ENCODE data around the gene COL13A1. TPM values are rescaled to one million over a fixed set of nuclear protein-coding genes. Genes with fewer than 3 reads are reported as not detected.

COL13A1 gene
- total and polyA plus RNA-seq, 12 donors = 0.54 to 7.6 (median 1.9) TPM

- no peak overlapping the region for H3K27ac ChIP-seq
- no peak for TF ChIP-seq CTCF (IDR thresholded peaks at IDR 0.05)
- TF ChIP-seq POLR2A (IDR thresholded peaks at IDR 0.05) = no peak
- DNase-seq = peak in 1 of 7 donors; percentile 11
- no peaks in the 10 kb centered on the region for H3K4me1 ChIP-seq (replicated peaks in 1 of 2)
- intact Hi-C loops (cut with DNase I) = no loop called here
- WGBS, 4 donors = 62 to 84% (median 78%) methylated on average over 7 of the region's 7 CpGs
- H3K9me3 ChIP-seq (replicated peaks in 1 of 3) = no peaks in the 10 kb centered on the region
- H3K4me3 ChIP-seq = no peak overlapping the region
- H3K27me3 ChIP-seq = no peaks in the 10 kb centered on the region
- H3K36me3 ChIP-seq (replicated peaks in 1 of 2) = no peaks in the 10 kb centered on the region
Observed at GRCh38 chr10:69956741-69957230, 155.1 kb downstream of the COL13A1 start.

- Histone ChIP-seq H3K36me3 (replicated peaks in 1 of 2) (no peaks in the 10 kb centered on the region), H3K4me1 (replicated peaks in 1 of 2) (no peaks in the 10 kb centered on the region), H3K27me3 (no peaks in the 10 kb centered on the region), H3K4me3 (no peak overlapping the region), H3K9me3 (replicated peaks in 1 of 3) (no peaks in the 10 kb centered on the region), H3K27ac (no peak overlapping the region)
- 71 to 83% (median 74%) methylated on average over 7 of the region's 7 CpGs for WGBS, 4 donors
- intact Hi-C loops (cut with DNase I) = no loop called here
- DNase-seq = peak in 1 of 7 donors; percentile 14
- TF ChIP-seq CTCF (IDR thresholded peaks at IDR 0.05) (no peak), POLR2A (IDR thresholded peaks at IDR 0.05) (no peak)
Observed at GRCh38 chr10:69957241-69957885, 155.7 kb downstream of the COL13A1 start.

GRCh38 chr10:69957886-69958555, 156.3 kb downstream of the COL13A1 start:
- H3K27me3 ChIP-seq = no peaks in the 10 kb centered on the region
- 85 to 89% (median 87%) methylated on average over 5 to 6 of the region's 6 CpGs for WGBS, 4 donors
- no peaks in the 10 kb centered on the region for H3K4me1 ChIP-seq (replicated peaks in 1 of 2)
- TF ChIP-seq POLR2A (IDR thresholded peaks at IDR 0.05) (no peak), CTCF (IDR thresholded peaks at IDR 0.05) (peak; percentile 21 to 60 (median 50))
- intact Hi-C loops (cut with DNase I) = no loop called here
- no peak overlapping the region for H3K4me3 ChIP-seq
- no peaks in the 10 kb centered on the region for H3K36me3 ChIP-seq (replicated peaks in 1 of 2)
- H3K27ac ChIP-seq = no peak overlapping the region
- H3K9me3 ChIP-seq (replicated peaks in 1 of 3) = no peaks in the 10 kb centered on the region
- DNase-seq = peak in 5 of 7 donors; percentile 3 to 48 (median 23)

DNA sequence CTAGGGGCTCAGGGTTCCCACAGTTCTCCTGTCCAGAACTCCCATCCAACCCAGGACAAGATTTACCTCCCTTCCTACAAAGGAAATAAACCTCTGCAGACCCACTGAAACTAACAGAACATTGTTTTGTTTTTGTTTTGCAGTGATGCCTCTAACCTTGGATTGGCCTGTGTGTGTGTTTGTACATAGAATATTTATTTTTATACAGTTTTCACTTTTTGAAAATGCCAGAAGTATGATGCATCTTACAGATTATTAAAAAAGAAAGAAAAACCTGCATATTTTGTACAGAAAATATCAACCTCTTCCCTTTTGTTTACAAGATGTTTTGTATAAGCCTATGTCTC, 156.8 kb downstream of the COL13A1 start:
- Histone ChIP-seq H3K9me3 (replicated peaks in 1 of 3) (no peaks in the 10 kb centered on the region), H3K27ac (no peak overlapping the region), H3K4me1 (replicated peaks in 1 of 2) (no peaks in the 10 kb centered on the region), H3K27me3 (no peaks in the 10 kb centered on the region), H3K4me3 (no peak overlapping the region), H3K36me3 (replicated peaks in 1 of 2) (no peaks in the 10 kb centered on the region)
- no peak for DNase-seq
- TF ChIP-seq CTCF (IDR thresholded peaks at IDR 0.05) (peak in 1 of 6 experiments; percentile 4), POLR2A (IDR thresholded peaks at IDR 0.05) (no peak)
- intact Hi-C loops (cut with DNase I) = no loop called here

Measured in adrenal gland (tissue), 12 donors.